Duodenal mucosa (tissue), 2 donors: ENCODE data around the gene FBH1.

Experiments
- H3K27ac ChIP-seq: one replicate; pipeline ENCODE4 v1.7.0; 2013; ENCODE audit warnings: low read depth, low read length
- H3K27me3 ChIP-seq, 2 donors: one replicate each; pipeline ENCODE4 v1.7.0; 2013; ENCODE audit warnings: low read length in 2 of 2, control low read depth in 1 of 2; ENCODE audit not compliant: insufficient read depth in 2 of 2, control insufficient read depth in 1 of 2
- H3K36me3 ChIP-seq, 2 donors: one replicate each; pipeline ENCODE4 v1.7.0; 2013; ENCODE audit warnings: low read length in 2 of 2, control low read depth in 1 of 2; ENCODE audit not compliant: insufficient read depth in 2 of 2, control insufficient read depth in 1 of 2
- H3K4me1 ChIP-seq, 2 donors: one replicate each; pipeline ENCODE4 v1.7.0; 2013; ENCODE audit warnings: low read length in 2 of 2, control low read depth in 1 of 2; ENCODE audit not compliant: insufficient read depth in 2 of 2, control insufficient read depth in 1 of 2
- H3K4me3 ChIP-seq, 2 donors: one replicate each; pipeline ENCODE4 v1.7.0; 2013; ENCODE audit warnings: low read length in 2 of 2, low read depth in 1 of 2
- H3K9ac ChIP-seq, 2 donors: one replicate each; pipeline ENCODE4 v1.7.0; 2013; ENCODE audit warnings: low read length in 2 of 2, low read depth in 1 of 2
- H3K9me3 ChIP-seq, 2 donors: one replicate each; pipeline ENCODE4 v1.7.0; 2013; ENCODE audit warnings: low read length in 2 of 2, control low read depth in 1 of 2; ENCODE audit not compliant: control insufficient read depth in 1 of 2

FBH1 gene

GRCh38 chr10:5983774-5984173, 93.7 kb downstream of the FBH1 start:
- Histone ChIP-seq H3K4me1 (peaks cover 0 to 3% of the 10 kb centered on the region in 2 donors), H3K36me3 (no peaks in the 10 kb centered on the region), H3K27ac (no peak overlapping the region), H3K4me3 (no peak overlapping the region), H3K9ac (no peak overlapping the region), H3K9me3 (no peaks in the 10 kb centered on the region), H3K27me3 (no peaks in the 10 kb centered on the region)

DNA sequence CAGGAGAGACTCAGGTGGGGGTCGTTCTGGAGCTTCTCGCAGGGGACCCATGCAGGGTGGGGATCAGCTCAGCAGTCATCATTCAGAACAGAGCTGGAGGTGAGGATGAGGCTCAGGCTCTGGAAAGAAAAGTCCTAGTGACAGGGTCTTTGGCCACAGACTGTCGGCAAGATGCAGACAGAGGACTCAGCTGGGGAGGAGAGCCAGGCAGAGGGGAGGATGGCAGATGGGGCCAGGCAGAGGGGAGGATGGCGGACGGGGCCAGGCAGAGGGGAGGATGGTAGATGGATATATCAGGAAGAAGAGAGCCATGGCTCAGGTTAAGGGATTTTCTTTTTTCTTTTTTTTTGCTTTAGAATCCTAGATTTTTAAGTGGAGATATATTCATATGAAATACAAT, 95.0 kb downstream of the FBH1 start:
- no peaks in the 10 kb centered on the region for H3K27me3 ChIP-seq
- no peak overlapping the region for H3K27ac ChIP-seq
- H3K9me3 ChIP-seq = no peaks in the 10 kb centered on the region
- no peaks in the 10 kb centered on the region for H3K36me3 ChIP-seq
- H3K9ac ChIP-seq = no peak overlapping the region
- peaks cover 0 to 3% of the 10 kb centered on the region in 2 donors for H3K4me1 ChIP-seq
- no peak overlapping the region for H3K4me3 ChIP-seq
